Astrocyte (in vitro differentiated cells and primary cell): Measurements from ENCODE around the gene DOK6. TPM values are rescaled to one million over a fixed set of nuclear protein-coding genes. Genes with fewer than 3 reads are reported as not detected.
"Not testable (repeated sequence)": the region's sequence is repeated elsewhere in the genome, so short reads cannot be mapped to it uniquely, and the experiment has no call there.

Experiments used
- DNase-seq: peaks from one replicate; pipeline ENCODE4 v3.0.0-alpha.2; 2010; ENCODE audit warnings: low read depth
- FAIRE-seq: peaks from 2 replicates; lab custom pipeline; 2011; peaks lifted over from hg19 to GRCh38; lab: Jason Lieb, UNC
- H2AFZ ChIP-seq: 2 replicates; pipeline ENCODE4 v1.6.0; 2012; ENCODE audit warnings: low read depth, low read length, inconsistent platforms
- H3K27ac ChIP-seq: 2 replicates; pipeline ENCODE4 v1.5.1; 2011; ENCODE audit warnings: low read depth, low read length, inconsistent platforms
- H3K27me3 ChIP-seq: 2 replicates; pipeline ENCODE4 v1.6.0; 2011; ENCODE audit warnings: low read length, inconsistent platforms; ENCODE audit not compliant: insufficient read depth
- H3K36me3 ChIP-seq: 2 replicates; pipeline ENCODE4 v1.5.1; 2011; ENCODE audit warnings: low read length, inconsistent platforms; ENCODE audit not compliant: insufficient read depth
- H3K4me1 ChIP-seq: 2 replicates; pipeline ENCODE4 v1.5.1; 2011; ENCODE audit warnings: low read length, inconsistent platforms; ENCODE audit not compliant: insufficient read depth
- H3K4me2 ChIP-seq: 2 replicates; pipeline ENCODE4 v1.6.0; 2012; ENCODE audit warnings: low read length, inconsistent platforms
- H3K4me3 ChIP-seq: 2 replicates; pipeline ENCODE4 v1.5.1; 2011; ENCODE audit warnings: low read depth, mild to moderate bottlenecking, low read length, inconsistent platforms; ENCODE audit not compliant: insufficient read depth
- H3K79me2 ChIP-seq: 2 replicates; pipeline ENCODE4 v1.6.0; 2012; ENCODE audit warnings: mild to moderate bottlenecking, low read length, inconsistent platforms; ENCODE audit not compliant: insufficient read depth
- H3K9ac ChIP-seq: 2 replicates; pipeline ENCODE4 v1.6.0; 2012; ENCODE audit warnings: mild to moderate bottlenecking, low read length, inconsistent platforms
- H3K9me3 ChIP-seq: 2 replicates; pipeline ENCODE4 v1.5.1; 2012; ENCODE audit warnings: low read depth, mild to moderate bottlenecking, low read length, inconsistent platforms; ENCODE audit not compliant: insufficient read depth
- H4K20me1 ChIP-seq: 2 replicates; pipeline ENCODE4 v1.6.0; 2012; ENCODE audit warnings: low read length, inconsistent platforms; ENCODE audit not compliant: insufficient read depth
- H3K27ac Mint-ChIP-seq: one replicate; pipeline ENCODE4 v1.8.0; 2021; ENCODE audit warnings: mild to moderate bottlenecking, mixed read lengths; ENCODE audit not compliant: unreplicated experiment
- H3K27me3 Mint-ChIP-seq: one replicate; pipeline ENCODE4 v1.8.0; 2021; ENCODE audit warnings: low read depth, mixed read lengths; ENCODE audit not compliant: unreplicated experiment
- H3K36me3 Mint-ChIP-seq: one replicate; pipeline ENCODE4 v1.8.0; 2021; ENCODE audit warnings: low read depth, mixed read lengths; ENCODE audit not compliant: unreplicated experiment
- H3K4me1 Mint-ChIP-seq: one replicate; pipeline ENCODE4 v1.8.0; 2021; ENCODE audit warnings: low read depth, mixed read lengths; ENCODE audit not compliant: unreplicated experiment
- H3K4me3 Mint-ChIP-seq: one replicate; pipeline ENCODE4 v1.8.0; 2021; ENCODE audit warnings: mild to moderate bottlenecking, moderate library complexity, mixed read lengths; ENCODE audit not compliant: unreplicated experiment
- H3K9me3 Mint-ChIP-seq: one replicate; pipeline ENCODE4 v1.8.0; 2021; ENCODE audit warnings: mild to moderate bottlenecking, mixed read lengths; ENCODE audit not compliant: unreplicated experiment
- CTCF ChIP-seq: IDR thresholded peaks from 2 replicates; pipeline ENCODE4 v1.5.1; 2011; ENCODE audit warnings: low read depth, mild to moderate bottlenecking, inconsistent platforms, low read length, moderate library complexity; ENCODE audit not compliant: insufficient read depth
- EZH2 ChIP-seq: IDR thresholded peaks from 2 replicates; pipeline ENCODE4 v1.6.1; 2012; ENCODE audit warnings: mild to moderate bottlenecking, low read length, inconsistent platforms; ENCODE audit not compliant: insufficient read depth
- total RNA-seq: library from RNA; stranded (reverse); gene quantifications from 2 replicates; pipeline ENCODE4 v1.2.1, GENCODE V29; 2021

The DOK6 gene
- total RNA-seq, 1 donor from 2014 or later, result 2.9 TPM

- H3K4me1 ChIP-seq, result peaks cover 4% of the 10 kb centered on the region
- FAIRE-seq (no peak), DNase-seq (no peak)
- H3K9ac ChIP-seq, result no peak overlapping the region
- H3K79me2 ChIP-seq, result no peaks in the 10 kb centered on the region
- H3K27ac ChIP-seq, result no peak overlapping the region
- H3K4me1 Mint-ChIP-seq, result no peaks in the 10 kb centered on the region
- peaks cover 4% of the 10 kb centered on the region for H3K9me3 Mint-ChIP-seq
- no peaks in the 10 kb centered on the region for H3K27me3 Mint-ChIP-seq
- H3K9me3 ChIP-seq, result no peaks in the 10 kb centered on the region
- H3K36me3 Mint-ChIP-seq, result no peaks in the 10 kb centered on the region
- H3K36me3 ChIP-seq, result no peaks in the 10 kb centered on the region
- H3K4me3 Mint-ChIP-seq, result no peak overlapping the region
- no peaks in the 10 kb centered on the region for H4K20me1 ChIP-seq
- no peaks in the 10 kb centered on the region for H3K27me3 ChIP-seq
- no peak overlapping the region for H2AFZ ChIP-seq
- no peak overlapping the region for H3K4me3 ChIP-seq
- H3K27ac Mint-ChIP-seq, result no peak overlapping the region
- H3K4me2 ChIP-seq, result no peak overlapping the region
- TF ChIP-seq EZH2, result no peak
- TF ChIP-seq CTCF, result no peak
These were observed 418.8 kb downstream of the DOK6 start for GRCh38 chr18:69819460-69819859.

GRCh38 chr18:69820538-69820937 lies 419.9 kb downstream of the DOK6 start:
- no peak for TF ChIP-seq CTCF
- TF ChIP-seq EZH2, result no peak
- H3K4me1 Mint-ChIP-seq, result no peaks in the 10 kb centered on the region
- H3K4me3 Mint-ChIP-seq, result no peak overlapping the region
- Histone ChIP-seq H3K4me3 (no peak overlapping the region), H3K9me3 (no peaks in the 10 kb centered on the region), H3K79me2 (no peaks in the 10 kb centered on the region), H3K27ac (no peak overlapping the region), H3K36me3 (no peaks in the 10 kb centered on the region), H4K20me1 (no peaks in the 10 kb centered on the region), H3K27me3 (no peaks in the 10 kb centered on the region), H2AFZ (no peak overlapping the region), H3K4me2 (no peak overlapping the region), H3K9ac (no peak overlapping the region), H3K4me1 (peaks cover 4% of the 10 kb centered on the region)
- H3K27ac Mint-ChIP-seq, result no peak overlapping the region
- H3K27me3 Mint-ChIP-seq, result no peaks in the 10 kb centered on the region
- peaks cover 2% of the 10 kb centered on the region for H3K9me3 Mint-ChIP-seq
- FAIRE-seq (no peak), DNase-seq (no peak)
- H3K36me3 Mint-ChIP-seq, result no peaks in the 10 kb centered on the region

GRCh38 chr18:69830189-69830588 lies 429.5 kb downstream of the DOK6 start:
- Histone ChIP-seq H3K27me3 (no peaks in the 10 kb centered on the region), H4K20me1 (no peaks in the 10 kb centered on the region), H3K4me1 (no peaks in the 10 kb centered on the region), H3K9ac (no peak overlapping the region), H3K79me2 (no peaks in the 10 kb centered on the region), H3K4me2 (no peak overlapping the region), H3K9me3 (no peaks in the 10 kb centered on the region), H3K27ac (no peak overlapping the region), H3K36me3 (no peaks in the 10 kb centered on the region), H2AFZ (no peak overlapping the region), H3K4me3 (no peak overlapping the region)
- H3K4me3 Mint-ChIP-seq, result no peak overlapping the region
- no peak for DNase-seq
- FAIRE-seq, result no peak
- H3K9me3 Mint-ChIP-seq, result no peaks in the 10 kb centered on the region
- H3K27ac Mint-ChIP-seq, result no peak overlapping the region
- H3K36me3 Mint-ChIP-seq, result no peaks in the 10 kb centered on the region
- TF ChIP-seq CTCF (no peak), EZH2 (no peak)
- H3K4me1 Mint-ChIP-seq, result no peaks in the 10 kb centered on the region
- no peaks in the 10 kb centered on the region for H3K27me3 Mint-ChIP-seq

GRCh38 chr18:69834980-69835379 lies 434.3 kb downstream of the DOK6 start:
- DNase-seq, H3K9ac ChIP-seq, H4K20me1 ChIP-seq, H3K9me3 ChIP-seq, H3K27ac Mint-ChIP-seq, H3K4me3 Mint-ChIP-seq, H3K4me1 Mint-ChIP-seq, H3K79me2 ChIP-seq, H3K9me3 Mint-ChIP-seq, H3K4me1 ChIP-seq, H3K27ac ChIP-seq, H3K4me3 ChIP-seq, H2AFZ ChIP-seq, H3K27me3 ChIP-seq, H3K36me3 ChIP-seq, H3K36me3 Mint-ChIP-seq, H3K4me2 ChIP-seq, H3K27me3 Mint-ChIP-seq, FAIRE-seq: not testable (repeated sequence)
